ENCODE measurements around the gene LAMC3. TPM values are rescaled to one million over a fixed set of nuclear protein-coding genes. Genes with fewer than 3 reads are reported as not detected.

The LAMC3 gene
- polyA plus RNA-seq, 1 of the 3 experiments (the other 2 are of a cell fraction) = 0.07 TPM

DNA sequence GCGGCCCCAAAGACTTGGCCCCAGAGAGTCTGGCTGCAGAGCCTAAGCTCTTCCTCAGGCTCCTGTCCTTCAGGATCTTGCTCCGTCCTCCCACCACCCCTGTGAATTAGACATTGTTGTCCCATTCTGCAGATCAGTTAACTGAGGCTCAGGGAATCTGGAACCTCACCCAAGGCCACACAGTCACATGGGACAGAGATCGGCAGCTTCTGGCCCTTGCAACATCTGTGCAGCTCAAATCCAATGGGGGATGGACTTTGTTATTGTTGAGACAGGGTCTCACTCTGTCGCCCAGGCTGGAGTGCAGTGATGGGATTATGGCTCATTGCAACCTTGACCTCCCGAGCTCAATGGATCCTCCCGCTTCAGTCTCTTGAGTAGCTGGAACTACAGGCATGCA lies 23.9 kb upstream of the LAMC3 start (continued):
- no peak for TF ChIP-seq RAD21 (IDR thresholded peaks at IDR 0.05; ENCODE audit: low read length)

DNA sequence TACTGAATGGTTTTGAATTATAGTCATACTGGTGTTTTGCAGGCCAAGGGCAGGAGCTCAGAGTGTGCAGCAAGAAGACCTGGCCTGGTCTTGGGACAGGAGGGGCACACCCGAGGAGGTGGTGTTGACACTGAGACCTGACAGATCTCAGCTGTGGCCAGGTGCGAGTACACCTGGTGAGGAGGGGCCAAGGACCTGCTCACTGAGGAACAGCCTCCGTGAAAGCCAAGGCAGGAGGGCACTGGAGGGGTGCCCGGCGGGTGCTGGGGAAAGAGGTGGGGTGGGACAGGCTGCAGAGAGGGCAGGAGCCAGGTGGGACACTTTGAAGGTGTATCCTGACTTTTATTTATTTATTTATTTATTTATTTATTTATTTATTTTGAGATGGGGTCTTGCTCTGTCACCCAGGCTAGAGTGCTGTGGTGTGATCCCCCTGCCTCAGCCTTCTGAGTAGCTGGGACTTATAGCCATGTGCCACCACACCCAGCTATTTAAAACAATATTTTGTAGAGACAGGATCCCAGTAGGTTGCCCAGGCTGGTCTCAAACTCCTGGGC lies 23.3 kb upstream of the LAMC3 start:
- H3K4me2 ChIP-seq = no peak overlapping the region
- H3F3A ChIP-seq (replicated peaks; ENCODE audit: insufficient read depth) = no peaks in the 10 kb centered on the region
- H3K9me3 ChIP-seq = no peaks in the 10 kb centered on the region
- no peak for DNase-seq
- POLR2A ChIA-PET = no interaction called here
- H3K36me3 ChIP-seq (replicated peaks in 1 of 2; ENCODE audit: control insufficient read depth in 1 of 2, insufficient read depth in 2 of 2, low read length in 1 of 2) = no peaks in the 10 kb centered on the region
- H3K4me1 ChIP-seq (ENCODE audit: control insufficient read depth in 1 of 2, insufficient read depth in 2 of 2, low read depth in 1 of 2, low read length in 1 of 2) = no peaks in the 10 kb centered on the region
- H3K4me3 ChIP-seq (ENCODE audit: low read depth in 2 of 2, low read length in 1 of 2) = no peak overlapping the region
- H3K27ac ChIP-seq (ENCODE audit: low read depth in 2 of 2, low read length in 1 of 2) = no peak overlapping the region
- CTCF ChIA-PET = interaction anchor here (0.7 to 2.1 kb wide), 2 partner anchors 13 to 61 kb away, joined by 3 to 15 read pairs; no protein-coding TSS in a partner anchor
- H3K9me2 ChIP-seq = no peaks in the 10 kb centered on the region
- H2AFZ ChIP-seq (ENCODE audit: low read depth) = no peak overlapping the region
- no peaks in the 10 kb centered on the region for H3K79me2 ChIP-seq (ENCODE audit: insufficient read depth)
- 59% methylated on average over 5 of the region's 5 CpGs for WGBS (ENCODE audit: low lambda C conversion rate)
- no peaks in the 10 kb centered on the region for H4K20me1 ChIP-seq (ENCODE audit: insufficient read depth)
- H3K9ac ChIP-seq = no peak overlapping the region
- TF ChIP-seq, protein P1, sequence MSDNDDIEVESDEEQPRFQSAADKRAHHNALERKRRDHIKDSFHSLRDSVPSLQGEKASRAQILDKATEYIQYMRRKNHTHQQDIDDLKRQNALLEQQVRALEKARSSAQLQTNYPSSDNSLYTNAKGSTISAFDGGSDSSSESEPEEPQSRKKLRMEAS (IDR thresholded peaks at IDR 0.05; ENCODE audit: low read depth) = no peak
- 0 out of 2 replicates have a peak, but pooled peaks cover 7% of the 10 kb centered on the region for H3K27me3 ChIP-seq (ENCODE audit: insufficient read depth)

DNA sequence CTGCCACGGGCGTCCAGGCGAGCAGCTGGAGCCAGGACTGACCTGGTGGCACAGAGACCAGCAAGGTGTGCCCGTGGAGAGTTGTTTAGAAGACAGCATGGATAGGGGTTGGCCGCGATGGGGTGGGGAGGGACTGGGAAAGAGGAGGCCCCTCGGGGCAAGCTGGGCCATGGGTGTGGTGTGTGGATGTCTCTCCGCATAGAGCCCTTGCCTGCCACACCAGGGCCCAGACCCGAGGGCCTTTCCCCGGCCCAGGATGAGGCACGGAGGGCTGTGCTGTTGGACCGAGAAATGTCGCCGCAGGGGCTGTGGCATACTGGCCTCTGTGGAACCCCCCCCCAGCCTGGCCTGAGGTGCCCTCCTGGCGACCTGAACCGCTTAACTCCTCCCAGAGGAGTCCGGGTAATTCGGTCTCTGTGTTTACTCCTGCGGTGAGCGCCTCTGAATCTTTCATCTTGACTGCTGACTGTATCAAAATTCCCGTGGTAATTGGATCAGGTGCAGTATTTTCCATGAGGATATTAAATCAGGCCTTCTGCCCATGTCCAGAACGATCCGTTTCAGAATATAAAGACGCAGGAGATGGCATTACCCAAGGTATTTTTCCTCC lies 22.5 kb upstream of the LAMC3 start:
- no peak for DNase-seq
- Histone ChIP-seq H3K4me1 (ENCODE audit: control insufficient read depth in 1 of 2, insufficient read depth in 2 of 2, low read depth in 1 of 2, low read length in 1 of 2) (no peaks in the 10 kb centered on the region), H3K36me3 (replicated peaks in 1 of 2; ENCODE audit: control insufficient read depth in 1 of 2, insufficient read depth in 2 of 2, low read length in 1 of 2) (no peaks in the 10 kb centered on the region), H3K9ac (no peak overlapping the region), H3K27me3 (ENCODE audit: insufficient read depth) (0 out of 2 replicates have a peak, but pooled peaks cover 7% of the 10 kb centered on the region), H3K9me2 (no peaks in the 10 kb centered on the region), H3K4me2 (no peak overlapping the region), H4K20me1 (ENCODE audit: insufficient read depth) (no peaks in the 10 kb centered on the region), H2AFZ (ENCODE audit: low read depth) (no peak overlapping the region), H3K4me3 (ENCODE audit: low read depth in 2 of 2, low read length in 1 of 2) (no peak overlapping the region), H3K9me3 (no peaks in the 10 kb centered on the region), H3K79me2 (ENCODE audit: insufficient read depth) (no peaks in the 10 kb centered on the region), H3K27ac (ENCODE audit: low read depth in 2 of 2, low read length in 1 of 2) (no peak overlapping the region), H3F3A (replicated peaks; ENCODE audit: insufficient read depth) (no peaks in the 10 kb centered on the region)
- POLR2A ChIA-PET = no interaction called here
- TF ChIP-seq TAF1 (IDR thresholded peaks at IDR 0.05; ENCODE audit: borderline replicate concordance, low read depth, low read length) = no peak
- TF ChIP-seq, protein P2, sequence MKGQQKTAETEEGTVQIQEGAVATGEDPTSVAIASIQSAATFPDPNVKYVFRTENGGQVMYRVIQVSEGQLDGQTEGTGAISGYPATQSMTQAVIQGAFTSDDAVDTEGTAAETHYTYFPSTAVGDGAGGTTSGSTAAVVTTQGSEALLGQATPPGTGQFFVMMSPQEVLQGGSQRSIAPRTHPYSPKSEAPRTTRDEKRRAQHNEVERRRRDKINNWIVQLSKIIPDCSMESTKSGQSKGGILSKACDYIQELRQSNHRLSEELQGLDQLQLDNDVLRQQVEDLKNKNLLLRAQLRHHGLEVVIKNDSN (IDR thresholded peaks at IDR 0.05; ENCODE audit: borderline replicate concordance, low read depth) = no peak
- TF ChIP-seq EP300 (IDR thresholded peaks at IDR 0.05; ENCODE audit: borderline replicate concordance in 1 of 2, low read depth in 1 of 2, low read length in 1 of 2) = no peak
- no peak for TF ChIP-seq FOXM1 (IDR thresholded peaks at IDR 0.05; ENCODE audit: low read depth)
- TF ChIP-seq EZH2phosphoT487 (IDR thresholded peaks at IDR 0.05; ENCODE audit: borderline replicate concordance, low read depth) = no peak
- WGBS (ENCODE audit: low lambda C conversion rate) = 58% methylated on average over 19 of the region's 24 CpGs
- CTCF ChIA-PET = interaction anchor here (1.5 to 2.1 kb wide), 2 partner anchors 12 to 120 kb away, joined by 6 to 11 read pairs; no protein-coding TSS in a partner anchor

All from SK-N-SH (cell line).